Loucy (cell line): Measurements from ENCODE around the gene ZMYND8.
"Not testable (repeated sequence)": the region's sequence is repeated elsewhere in the genome, so short reads cannot be mapped to it uniquely, and the experiment has no call there.

Source experiments
- H2AFZ ChIP-seq: fragments of 200-600 bp; sonication (generic); 2 replicates; pipeline ENCODE4 v1.6.0; 2016; ENCODE audit warnings: antibody characterized with exemption, mild to moderate bottlenecking, low read length, moderate library complexity
- H3F3A ChIP-seq: fragments of 200-600 bp; 2 replicates; pipeline ENCODE4 v1.6.0; 2016; ENCODE audit warnings: antibody characterized with exemption, low read depth, mild to moderate bottlenecking
- H3K27me3 ChIP-seq: fragments of 200-600 bp; sonication (generic); 2 replicates; pipeline ENCODE4 v1.6.1; 2014; ENCODE audit warnings: low read length, mild to moderate bottlenecking; ENCODE audit not compliant: insufficient read depth, poor library complexity, severe bottlenecking
- H3K36me3 ChIP-seq: fragments of 200-600 bp; sonication (generic); 2 replicates; pipeline ENCODE4 v1.6.1; 2016; ENCODE audit warnings: low read length; ENCODE audit not compliant: insufficient read depth
- H3K4me1 ChIP-seq: fragments of 200-600 bp; sonication (generic); 2 replicates; pipeline ENCODE4 v1.5.1; 2014; ENCODE audit warnings: low read length, mild to moderate bottlenecking; ENCODE audit not compliant: insufficient read depth, poor library complexity, severe bottlenecking
- H3K4me2 ChIP-seq: fragments of 200-600 bp; sonication (generic); 2 replicates; pipeline ENCODE4 v1.6.0; 2014; ENCODE audit warnings: antibody characterized with exemption, low read length, low read depth, mild to moderate bottlenecking; ENCODE audit not compliant: poor library complexity, severe bottlenecking
- H3K4me3 ChIP-seq: fragments of 200-600 bp; sonication (generic); 2 replicates; pipeline ENCODE4 v1.5.1; 2014; ENCODE audit warnings: low read length, mild to moderate bottlenecking, mixed read lengths; ENCODE audit not compliant: poor library complexity, severe bottlenecking
- H3K79me2 ChIP-seq: fragments of 200-600 bp; sonication (generic); 2 replicates; pipeline ENCODE4 v1.6.1; 2014; ENCODE audit warnings: low read length; ENCODE audit not compliant: insufficient read depth
- H3K9ac ChIP-seq: fragments of 200-600 bp; sonication (generic); 2 replicates; pipeline ENCODE4 v1.6.0; 2014; ENCODE audit warnings: mild to moderate bottlenecking, low read depth, low read length, moderate library complexity; ENCODE audit not compliant: poor library complexity, severe bottlenecking
- H3K9me2 ChIP-seq: fragments of 200-600 bp; sonication (generic); replicated peaks from 2 replicates; pipeline ENCODE4 v1.6.1; 2016; ENCODE audit warnings: low read depth, low read length, mixed read lengths
- H3K9me3 ChIP-seq: fragments of 200-600 bp; sonication (generic); 2 replicates; pipeline ENCODE4 v1.6.1; 2014; ENCODE audit warnings: mild to moderate bottlenecking, antibody characterized with exemption, low read length, low read depth; ENCODE audit not compliant: insufficient read depth
- H4K20me1 ChIP-seq: fragments of 200-600 bp; sonication (generic); 2 replicates; pipeline ENCODE4 v1.6.0; 2014; ENCODE audit warnings: antibody characterized with exemption, low read length, mild to moderate bottlenecking; ENCODE audit not compliant: insufficient read depth, poor library complexity, severe bottlenecking
- EZH2phosphoT487 ChIP-seq: fragments of 200-600 bp; IDR thresholded peaks from 2 replicates; pipeline ENCODE4 v1.6.1; 2018; ENCODE audit warnings: antibody characterized with exemption, mild to moderate bottlenecking, moderate library complexity, borderline replicate concordance
- TF ChIP-seq, protein P1 (sequence below): fragments of 200-600 bp; sonication (generic); conservative IDR thresholded peaks from 2 replicates; pipeline ENCODE4 v1.5.1; 2014; ENCODE audit warnings: mild to moderate bottlenecking, antibody characterized with exemption, low read length

The ZMYND8 gene

GRCh38 chr20:47280228-47280627 lies 76.3 kb downstream of the ZMYND8 start:
- Histone ChIP-seq H3K36me3 (peaks cover 96% of the 10 kb centered on the region), H3K27me3 (no peaks in the 10 kb centered on the region), H3K9ac (no peak overlapping the region), H4K20me1 (peaks cover 21% of the 10 kb centered on the region), H3K9me2 (no peaks in the 10 kb centered on the region), H2AFZ (no peak overlapping the region), H3F3A (no peaks in the 10 kb centered on the region; the same call in 1 of the 2 replicates), H3K9me3 (no peaks in the 10 kb centered on the region), H3K79me2 (peaks cover 3% of the 10 kb centered on the region; the same call in 1 of the 2 replicates), H3K4me2 (no peak overlapping the region), H3K4me3 (no peak overlapping the region), H3K4me1 (no peaks in the 10 kb centered on the region)
- no peak for TF ChIP-seq EZH2phosphoT487
- TF ChIP-seq, protein P1, sequence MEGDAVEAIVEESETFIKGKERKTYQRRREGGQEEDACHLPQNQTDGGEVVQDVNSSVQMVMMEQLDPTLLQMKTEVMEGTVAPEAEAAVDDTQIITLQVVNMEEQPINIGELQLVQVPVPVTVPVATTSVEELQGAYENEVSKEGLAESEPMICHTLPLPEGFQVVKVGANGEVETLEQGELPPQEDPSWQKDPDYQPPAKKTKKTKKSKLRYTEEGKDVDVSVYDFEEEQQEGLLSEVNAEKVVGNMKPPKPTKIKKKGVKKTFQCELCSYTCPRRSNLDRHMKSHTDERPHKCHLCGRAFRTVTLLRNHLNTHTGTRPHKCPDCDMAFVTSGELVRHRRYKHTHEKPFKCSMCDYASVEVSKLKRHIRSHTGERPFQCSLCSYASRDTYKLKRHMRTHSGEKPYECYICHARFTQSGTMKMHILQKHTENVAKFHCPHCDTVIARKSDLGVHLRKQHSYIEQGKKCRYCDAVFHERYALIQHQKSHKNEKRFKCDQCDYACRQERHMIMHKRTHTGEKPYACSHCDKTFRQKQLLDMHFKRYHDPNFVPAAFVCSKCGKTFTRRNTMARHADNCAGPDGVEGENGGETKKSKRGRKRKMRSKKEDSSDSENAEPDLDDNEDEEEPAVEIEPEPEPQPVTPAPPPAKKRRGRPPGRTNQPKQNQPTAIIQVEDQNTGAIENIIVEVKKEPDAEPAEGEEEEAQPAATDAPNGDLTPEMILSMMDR: no peak

GRCh38 chr20:47278907-47279348 lies 77.6 kb downstream of the ZMYND8 start:
- Histone ChIP-seq H3K9me2 (no peaks in the 10 kb centered on the region), H3K36me3 (peaks cover 96% of the 10 kb centered on the region), H3K79me2 (peaks cover 7% of the 10 kb centered on the region; the same call in 1 of the 2 replicates), H4K20me1 (peaks cover 32% of the 10 kb centered on the region), H2AFZ (no peak overlapping the region), H3K9ac (no peak overlapping the region), H3K27me3 (no peaks in the 10 kb centered on the region), H3K4me3 (no peak overlapping the region), H3K4me1 (no peaks in the 10 kb centered on the region), H3K9me3 (no peaks in the 10 kb centered on the region), H3F3A (peaks cover 2% of the 10 kb centered on the region; the same call in 1 of the 2 replicates), H3K4me2 (no peak overlapping the region)
- TF ChIP-seq, protein P1: no peak
- no peak for TF ChIP-seq EZH2phosphoT487

DNA sequence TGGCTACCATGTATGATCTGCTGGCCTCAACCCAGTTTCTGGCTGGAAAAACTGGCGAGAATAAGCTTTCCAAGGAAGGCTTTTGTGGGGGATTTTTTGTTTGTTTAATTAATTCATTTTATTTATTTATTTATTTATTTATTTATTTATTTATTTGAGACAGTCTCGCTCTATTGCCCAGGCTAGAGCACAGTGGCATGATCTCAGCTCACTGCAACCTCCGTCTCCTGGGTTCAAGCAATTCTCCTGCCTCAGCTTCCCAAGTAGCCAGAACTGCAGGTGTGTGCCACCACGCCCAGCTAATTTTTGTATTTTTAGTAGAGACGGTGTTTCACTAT lies 79.0 kb downstream of the ZMYND8 start:
- H4K20me1 ChIP-seq: peaks cover 34% of the 10 kb centered on the region
- not testable (repeated sequence) for H3K27me3 ChIP-seq, H3K4me1 ChIP-seq, H3F3A ChIP-seq, H2AFZ ChIP-seq, H3K9me3 ChIP-seq, H3K9ac ChIP-seq, H3K4me2 ChIP-seq, H3K9me2 ChIP-seq, H3K4me3 ChIP-seq
- H3K79me2 ChIP-seq: peaks cover 14% of the 10 kb centered on the region; the same call in 1 of the 2 replicates
- H3K36me3 ChIP-seq: peaks cover 93% of the 10 kb centered on the region

DNA sequence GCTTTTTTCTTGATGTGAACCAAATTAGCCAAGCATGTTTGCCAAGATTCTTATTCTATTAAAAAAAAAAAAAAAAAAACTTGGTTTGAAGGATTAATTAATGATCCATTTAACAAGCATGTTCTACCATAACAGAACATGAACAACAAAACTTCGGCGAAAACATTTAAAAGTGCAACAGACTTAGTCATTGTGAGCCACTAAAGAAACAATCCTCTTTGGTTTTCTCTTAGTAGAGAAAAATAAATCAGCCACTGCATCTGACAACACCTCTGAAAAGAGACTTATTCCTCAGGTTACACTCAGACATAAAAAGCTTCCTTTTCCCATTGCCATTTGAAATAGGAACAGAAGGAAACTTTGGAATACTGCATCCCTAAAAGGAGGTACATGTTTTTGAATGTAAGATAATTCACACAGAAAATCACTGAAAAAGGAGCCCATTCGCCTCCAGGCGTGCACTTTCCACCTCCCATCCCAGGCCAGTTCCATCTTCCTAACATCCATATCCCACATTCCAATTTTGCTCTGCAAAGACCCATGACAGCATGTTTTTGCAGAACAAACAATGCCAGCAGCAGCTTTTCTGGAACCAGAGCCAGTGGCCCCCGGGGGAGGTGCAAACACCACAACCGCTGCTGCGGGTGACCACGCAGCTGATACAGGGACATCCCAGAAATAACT lies 79.5 kb downstream of the ZMYND8 start:
- Histone ChIP-seq H3K4me3 (no peak overlapping the region), H3K9me2 (no peaks in the 10 kb centered on the region), H4K20me1 (peaks cover 39% of the 10 kb centered on the region), H3K79me2 (peaks cover 18% of the 10 kb centered on the region; the same call in 1 of the 2 replicates), H2AFZ (no peak overlapping the region), H3F3A (peaks cover 2% of the 10 kb centered on the region; the same call in 1 of the 2 replicates), H3K9ac (no peak overlapping the region), H3K4me1 (no peaks in the 10 kb centered on the region), H3K9me3 (no peaks in the 10 kb centered on the region), H3K36me3 (peaks cover 93% of the 10 kb centered on the region), H3K27me3 (no peaks in the 10 kb centered on the region), H3K4me2 (no peak overlapping the region)
- TF ChIP-seq, protein P1: no peak
- no peak for TF ChIP-seq EZH2phosphoT487
